ENCODE results near the gene TIMM44. TPM values are rescaled to one million over a fixed set of nuclear protein-coding genes. Genes with fewer than 3 reads are reported as not detected.
"Not testable (repeated sequence)": the region's sequence is repeated elsewhere in the genome, so short reads cannot be mapped to it uniquely, and the experiment has no call there.

TIMM44 gene
- total RNA-seq, 1 experiment from 2014 or later, result 35.7 TPM

- no peak for DNase-seq (ENCODE audit: low read depth)
Observed at GRCh38 chr19:7977021-7977722, 33.7 kb upstream of the TIMM44 start.

- DNase-seq (ENCODE audit: low read depth), result no peak
Observed at GRCh38 chr19:7976461-7976860, 33.0 kb upstream of the TIMM44 start.

GRCh38 chr19:7975037-7975436 is 31.6 kb upstream of the TIMM44 start:
- DNase-seq (ENCODE audit: low read depth), result no peak

- no peak for DNase-seq (ENCODE audit: low read depth)
Observed at GRCh38 chr19:7973883-7974282, 30.4 kb upstream of the TIMM44 start.

GRCh38 chr19:7971553-7972520 is 28.4 kb upstream of the TIMM44 start:
- no peak for DNase-seq (ENCODE audit: low read depth)

- peak; percentile 25 for DNase-seq (ENCODE audit: low read depth)
Observed at GRCh38 chr19:7970716-7971448, 27.4 kb upstream of the TIMM44 start.

- no peak for DNase-seq (ENCODE audit: low read depth)
Observed at GRCh38 chr19:7969555-7969939, 26.1 kb upstream of the TIMM44 start.

- DNase-seq (ENCODE audit: low read depth), result no peak
Observed at GRCh38 chr19:7968796-7969554, 25.5 kb upstream of the TIMM44 start.

- no peak for DNase-seq (ENCODE audit: low read depth)
Observed at GRCh38 chr19:7968008-7968795, 24.7 kb upstream of the TIMM44 start.

GRCh38 chr19:7965921-7966665 is 22.6 kb upstream of the TIMM44 start:
- no peak for DNase-seq (ENCODE audit: low read depth)

- no peak for DNase-seq (ENCODE audit: low read depth)
Observed at GRCh38 chr19:7965259-7965841, 21.9 kb upstream of the TIMM44 start.

- no peak for DNase-seq (ENCODE audit: low read depth)
Observed at GRCh38 chr19:7963566-7963965, 20.1 kb upstream of the TIMM44 start.

GRCh38 chr19:7962644-7963268 is 19.3 kb upstream of the TIMM44 start:
- DNase-seq (ENCODE audit: low read depth), result no peak

- DNase-seq (ENCODE audit: low read depth), result no peak
Observed at GRCh38 chr19:7961920-7962626, 18.6 kb upstream of the TIMM44 start.

GRCh38 chr19:7961082-7961481 is 17.6 kb upstream of the TIMM44 start:
- not testable (repeated sequence) for DNase-seq (ENCODE audit: low read depth)

- no peak for DNase-seq (ENCODE audit: low read depth)
Observed at GRCh38 chr19:7959211-7959610, 15.7 kb upstream of the TIMM44 start.

- no peak for DNase-seq (ENCODE audit: low read depth)
Observed at GRCh38 chr19:7955696-7956095, 12.2 kb upstream of the TIMM44 start.

GRCh38 chr19:7953576-7953975 is 10.1 kb upstream of the TIMM44 start:
- no peak for DNase-seq (ENCODE audit: low read depth)
